Kidney capillary endothelial cell (primary cell): ENCODE results near the gene BRI3BP.

Source experiments
- DNase-seq: peaks from one replicate; pipeline ENCODE4 v3.0.0-alpha.2; 2018; ENCODE audit warnings: low spot score

BRI3BP gene

GRCh38 chr12:124993626-124994436 lies at the start of gene BRI3BP:
TSS of gene BRI3BP (plus strand) at chr12:124993645. CDS start at chr12:124993791, 146 bp downstream.
- DNase-seq = peak; percentile 29

GRCh38 chr12:124946447-124946793 lies 47.0 kb upstream of the BRI3BP start:
- DNase-seq = no peak

GRCh38 chr12:124947013-124947412 lies 46.4 kb upstream of the BRI3BP start:
- no peak for DNase-seq

GRCh38 chr12:124947561-124948398 lies 45.7 kb upstream of the BRI3BP start:
- DNase-seq = no peak

- no peak for DNase-seq
These were observed 44.4 kb upstream of the BRI3BP start for GRCh38 chr12:124949066-124949465.

GRCh38 chr12:124949779-124950728 lies 43.4 kb upstream of the BRI3BP start:
- no peak for DNase-seq

GRCh38 chr12:124952295-124952694 lies 41.1 kb upstream of the BRI3BP start:
- no peak for DNase-seq

GRCh38 chr12:124952801-124953200 lies 40.6 kb upstream of the BRI3BP start:
- DNase-seq = no peak

GRCh38 chr12:124953689-124954405 lies 39.6 kb upstream of the BRI3BP start:
- no peak for DNase-seq

- DNase-seq = no peak
These were observed 38.7 kb upstream of the BRI3BP start for GRCh38 chr12:124954771-124955170.

- DNase-seq = no peak
These were observed 36.9 kb upstream of the BRI3BP start for GRCh38 chr12:124956571-124956970.

- DNase-seq = no peak
These were observed 32.4 kb upstream of the BRI3BP start for GRCh38 chr12:124961055-124961454.

- no peak for DNase-seq
These were observed 30.2 kb upstream of the BRI3BP start for GRCh38 chr12:124963211-124963610.

GRCh38 chr12:124964251-124964650 lies 29.2 kb upstream of the BRI3BP start:
- DNase-seq = no peak

- DNase-seq = no peak
These were observed 28.5 kb upstream of the BRI3BP start for GRCh38 chr12:124964836-124965462.

GRCh38 chr12:124967016-124967739 lies 26.3 kb upstream of the BRI3BP start:
- no peak for DNase-seq

GRCh38 chr12:124968656-124969055 lies 24.8 kb upstream of the BRI3BP start:
- DNase-seq = no peak

- no peak for DNase-seq
These were observed 22.6 kb upstream of the BRI3BP start for GRCh38 chr12:124970647-124971402.

GRCh38 chr12:124971603-124972002 lies 21.8 kb upstream of the BRI3BP start:
- no peak for DNase-seq
